ENCODE data around the gene AKAP13.
A peak's percentile ranks its signal among the peaks of the same experiment; 100 is the strongest.

AKAP13 gene

DNA sequence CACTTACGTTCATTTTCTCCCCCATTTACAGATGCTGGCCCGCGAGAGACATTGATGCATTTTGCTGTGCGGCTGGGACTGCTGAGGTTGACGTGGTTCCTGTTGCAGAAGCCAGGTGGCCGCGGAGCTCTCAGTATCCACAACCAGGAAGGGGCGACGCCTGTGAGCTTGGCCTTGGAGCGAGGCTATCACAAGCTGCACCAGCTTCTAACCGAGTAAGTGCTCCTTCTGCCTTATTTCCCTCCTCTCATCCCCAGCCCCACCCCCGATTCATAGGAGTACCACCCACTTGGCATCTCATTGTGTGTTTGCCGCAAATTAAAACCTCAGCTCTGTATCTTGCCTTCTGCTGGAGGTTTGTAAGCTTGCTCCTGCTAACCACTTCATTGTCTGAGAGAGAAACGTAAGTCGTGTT lies 163.3 kb downstream of the AKAP13 start:
- peak in 1 of 4 experiments; percentile 26 for DNase-seq

- no peak for DNase-seq
These were observed 164.8 kb downstream of the AKAP13 start for GRCh38 chr15:85545185-85545584.

DNA sequence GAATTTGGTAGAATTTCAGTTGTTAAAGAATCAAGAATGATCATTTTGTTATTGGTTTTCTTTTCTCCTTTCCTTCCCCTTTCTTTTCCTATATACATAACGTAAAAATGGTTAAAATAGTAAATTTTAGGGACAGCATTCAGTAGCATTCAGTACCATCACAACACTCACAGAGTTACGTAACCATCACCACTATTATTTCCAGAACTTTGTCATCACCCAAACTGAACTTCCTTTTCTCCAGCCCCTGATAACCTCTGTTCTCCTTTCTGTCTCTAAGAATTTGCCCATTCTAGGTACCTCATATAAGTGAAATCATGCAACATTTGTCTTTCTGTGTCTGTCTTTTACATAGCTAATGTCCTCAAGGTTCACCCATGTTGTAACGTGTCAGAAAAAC lies 165.3 kb downstream of the AKAP13 start:
- DNase-seq, result no peak

DNA sequence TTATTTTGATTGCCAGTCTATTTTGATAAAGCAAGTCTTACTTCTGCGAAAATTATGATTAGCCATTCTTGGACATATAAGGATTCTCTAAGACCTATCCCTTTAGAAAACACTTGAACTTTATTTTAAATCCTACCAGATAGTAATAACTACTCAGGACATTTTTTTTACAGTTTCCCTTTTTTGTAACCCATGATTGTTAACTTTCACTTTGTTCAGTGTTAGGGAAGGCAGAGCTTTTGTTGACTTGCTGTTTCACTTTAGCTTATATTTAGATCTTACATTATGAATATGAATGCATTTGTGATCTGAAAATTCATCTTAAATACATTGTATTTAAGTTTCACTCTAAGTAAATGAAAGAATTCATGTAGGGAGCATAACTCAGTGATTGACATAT lies 167.0 kb downstream of the AKAP13 start:
- no peak for DNase-seq

DNA sequence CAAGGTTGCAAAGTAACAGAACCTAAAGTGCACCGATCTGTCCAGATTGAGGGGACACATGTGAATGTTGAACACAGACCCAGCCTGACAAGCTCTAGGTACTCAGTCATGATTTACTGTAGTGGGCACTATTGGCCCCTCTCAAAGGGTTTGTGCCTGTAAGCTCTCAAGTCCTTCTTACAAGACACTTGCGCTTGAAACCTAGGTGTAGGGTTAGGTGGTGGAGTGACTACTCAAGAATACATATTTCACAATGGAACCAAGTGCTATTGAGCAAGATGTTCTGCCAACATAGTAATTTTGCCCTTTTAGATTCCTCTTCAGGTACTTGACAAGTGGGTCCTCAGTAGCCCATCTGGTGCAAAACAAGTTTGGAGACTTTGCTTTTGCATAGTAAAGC lies 169.9 kb downstream of the AKAP13 start:
- DNase-seq, result no peak

- DNase-seq, result no peak
These were observed 170.9 kb downstream of the AKAP13 start for GRCh38 chr15:85551221-85551832.

DNA sequence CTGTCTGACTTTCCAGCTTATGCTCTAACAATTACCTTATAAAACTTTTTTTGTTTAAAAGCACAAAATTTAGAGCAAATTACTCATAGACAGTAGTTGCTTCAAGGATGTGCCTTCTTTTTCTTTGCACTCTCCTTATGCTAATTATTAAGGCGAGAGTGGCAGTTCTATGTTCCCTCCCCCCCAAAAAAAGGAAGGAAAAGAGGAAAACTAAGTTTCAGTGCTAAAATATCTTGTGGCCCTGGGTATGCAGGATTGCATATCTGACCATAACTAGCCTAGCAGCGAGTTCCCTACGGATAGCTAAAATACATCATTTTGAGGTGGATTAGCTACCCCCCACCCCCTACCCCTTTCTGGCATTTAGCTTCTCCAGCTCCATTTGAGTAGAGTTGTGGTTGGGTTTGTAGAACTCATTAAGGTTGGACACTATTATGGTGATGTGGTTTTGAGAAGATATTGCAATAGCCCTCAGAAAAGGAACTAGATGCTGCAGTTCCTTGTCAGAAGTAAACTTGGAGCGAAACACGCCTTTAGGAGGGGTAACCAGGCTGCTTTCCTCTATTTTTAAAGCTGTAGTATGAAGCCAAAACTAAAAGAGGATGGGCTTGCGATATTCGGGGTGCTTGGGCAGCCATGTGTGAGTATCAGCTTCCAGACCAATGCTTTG lies 174.6 kb downstream of the AKAP13 start:
- DNase-seq, result no peak

DNA sequence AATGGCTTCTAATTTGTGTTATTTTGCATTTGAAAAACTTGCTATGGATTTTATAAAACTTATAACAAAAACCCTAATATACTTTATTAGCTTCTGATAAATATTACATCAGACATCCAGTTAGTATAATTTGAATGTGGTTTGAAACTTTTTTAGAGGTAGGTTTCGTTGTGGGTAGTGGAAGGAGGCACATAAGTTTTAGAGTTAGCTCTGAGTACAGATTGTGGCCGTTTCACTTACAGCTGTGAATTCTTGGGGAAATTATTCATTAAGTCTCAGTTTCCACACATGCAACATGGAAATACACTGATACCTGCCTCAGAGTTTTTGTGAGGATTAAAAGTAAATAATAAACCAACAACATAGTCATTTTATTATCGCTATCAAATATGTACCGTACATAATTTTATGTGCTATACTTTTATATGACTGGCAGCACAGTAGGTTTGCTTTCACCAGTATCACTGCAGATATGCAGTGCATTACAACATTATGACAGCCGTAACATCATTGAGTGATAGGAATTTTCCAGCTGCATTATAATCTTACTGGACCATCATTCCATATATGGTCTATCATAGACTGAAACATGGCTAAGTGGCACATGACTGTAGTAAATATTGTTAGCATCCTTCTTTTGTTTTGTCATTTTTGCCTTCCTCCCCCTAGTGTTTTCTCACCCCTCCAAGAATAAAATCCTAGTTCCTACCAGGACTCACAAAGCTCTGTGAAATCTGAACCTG lies 175.6 kb downstream of the AKAP13 start:
- DNase-seq, result no peak

DNA sequence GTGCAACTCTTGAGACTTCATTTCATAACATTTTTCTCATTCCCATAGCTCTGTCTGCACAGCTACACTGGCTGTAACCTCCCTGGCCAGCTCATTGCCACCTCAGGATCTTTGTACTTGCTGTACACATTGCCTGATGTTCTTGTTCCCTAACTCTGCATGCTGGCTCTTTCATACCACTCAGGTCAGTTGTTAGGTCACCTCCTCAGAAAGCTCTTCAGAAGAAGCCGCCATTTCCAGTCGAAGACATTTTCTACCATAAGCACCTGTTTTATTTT lies 176.2 kb downstream of the AKAP13 start:
- DNase-seq, result no peak

GRCh38 chr15:85557385-85557784 lies 177.0 kb downstream of the AKAP13 start:
- DNase-seq, result no peak

- no peak for DNase-seq
These were observed 178.4 kb downstream of the AKAP13 start for GRCh38 chr15:85558848-85559247.

- DNase-seq, result no peak
These were observed 179.1 kb downstream of the AKAP13 start for GRCh38 chr15:85559530-85559929.

GRCh38 chr15:85562824-85563223 lies 182.4 kb downstream of the AKAP13 start:
- DNase-seq, result no peak

GRCh38 chr15:85563328-85563727 lies 182.9 kb downstream of the AKAP13 start:
- DNase-seq, result no peak

- no peak for DNase-seq
These were observed 183.3 kb downstream of the AKAP13 start for GRCh38 chr15:85563731-85564130.

- no peak for DNase-seq
These were observed 184.3 kb downstream of the AKAP13 start for GRCh38 chr15:85564686-85565085.

GRCh38 chr15:85568261-85568808 lies 187.9 kb downstream of the AKAP13 start:
- no peak for DNase-seq

- no peak for DNase-seq
These were observed 189.9 kb downstream of the AKAP13 start for GRCh38 chr15:85570336-85570735.

GRCh38 chr15:85571780-85572179 lies 191.4 kb downstream of the AKAP13 start:
- no peak for DNase-seq

DNA sequence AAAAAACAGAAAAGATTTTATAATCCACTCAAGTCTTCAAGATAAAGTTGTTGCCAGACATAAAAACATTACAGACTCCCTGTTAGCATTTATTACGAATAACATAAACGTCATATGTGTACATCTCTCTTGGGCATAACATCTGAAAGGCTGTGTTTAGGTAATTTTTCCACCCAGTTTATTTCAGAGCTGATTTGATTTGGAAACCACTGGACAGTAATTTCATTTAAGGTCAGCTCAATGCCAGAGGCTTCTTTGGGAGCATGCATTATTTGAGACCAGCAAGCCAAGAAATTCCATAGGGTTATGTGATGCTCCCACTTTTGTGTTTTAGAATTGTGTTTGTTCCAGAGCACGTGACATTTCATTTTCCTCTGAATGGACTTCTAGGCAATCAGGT lies 196.0 kb downstream of the AKAP13 start:
- DNase-seq, result no peak

GRCh38 chr15:85578941-85579701 lies 198.7 kb downstream of the AKAP13 start:
- DNase-seq, result no peak

DNA sequence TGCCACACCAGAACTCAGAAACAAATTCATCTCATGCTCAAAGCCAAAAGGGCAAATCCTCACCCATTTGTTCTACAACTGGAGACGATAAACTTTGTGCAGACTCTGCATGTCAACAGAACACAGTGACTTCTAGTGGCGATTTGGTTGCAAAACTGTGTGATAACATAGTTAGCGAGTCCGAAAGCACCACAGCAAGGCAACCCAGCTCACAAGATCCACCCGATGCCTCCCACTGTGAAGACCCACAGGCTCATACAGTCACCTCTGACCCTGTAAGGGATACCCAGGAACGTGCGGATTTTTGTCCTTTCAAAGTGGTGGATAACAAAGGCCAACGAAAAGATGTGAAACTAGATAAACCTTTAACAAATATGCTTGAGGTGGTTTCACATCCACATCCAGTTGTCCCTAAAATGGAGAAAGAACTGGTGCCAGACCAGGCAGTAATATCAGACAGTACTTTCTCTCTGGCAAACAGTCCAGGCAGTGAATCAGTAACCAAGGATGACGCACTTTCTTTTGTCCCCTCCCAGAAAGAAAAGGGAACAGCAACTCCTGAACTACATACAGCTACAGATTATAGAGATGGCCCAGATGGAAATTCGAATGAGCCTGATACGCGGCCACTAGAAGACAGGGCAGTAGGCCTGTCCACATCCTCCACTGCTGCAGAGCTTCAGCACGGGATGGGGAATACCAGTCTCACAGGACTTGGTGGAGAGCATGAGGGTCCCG lies 199.7 kb downstream of the AKAP13 start:
- DNase-seq, result no peak

DNA sequence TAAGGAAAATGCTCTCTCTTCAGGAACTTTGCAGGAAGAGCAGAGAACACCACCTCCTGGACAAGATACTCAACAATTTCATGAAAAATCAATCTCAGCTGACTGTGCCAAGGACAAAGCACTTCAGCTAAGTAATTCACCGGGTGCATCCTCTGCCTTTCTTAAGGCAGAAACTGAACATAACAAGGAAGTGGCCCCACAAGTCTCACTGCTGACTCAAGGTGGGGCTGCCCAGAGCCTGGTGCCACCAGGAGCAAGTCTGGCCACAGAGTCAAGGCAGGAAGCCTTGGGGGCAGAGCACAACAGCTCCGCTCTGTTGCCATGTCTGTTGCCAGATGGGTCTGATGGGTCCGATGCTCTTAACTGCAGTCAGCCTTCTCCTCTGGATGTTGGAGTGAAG lies 200.5 kb downstream of the AKAP13 start:
- peak in 1 of 4 experiments; percentile 12 for DNase-seq

All from activated naive CD4-positive, alpha-beta T cell (primary cell).